Osteocyte (in vitro differentiated cells): ENCODE measurements around the gene TADA2A. TPM values are rescaled to one million over a fixed set of nuclear protein-coding genes. Genes with fewer than 3 reads are reported as not detected.

Experiments used
- DNase-seq: peaks from one replicate; pipeline ENCODE4 v3.0.0; 2021; ENCODE audit warnings: mixed read lengths; ENCODE audit not compliant: unreplicated experiment; ENCODE audit errors: extremely low spot score
- H3K27ac Mint-ChIP-seq: one replicate; pipeline ENCODE4 v1.8.0; 2021; ENCODE audit warnings: mild to moderate bottlenecking, mixed read lengths; ENCODE audit not compliant: unreplicated experiment
- H3K27me3 Mint-ChIP-seq: one replicate; pipeline ENCODE4 v1.8.0; 2021; ENCODE audit warnings: mixed read lengths; ENCODE audit not compliant: unreplicated experiment
- H3K36me3 Mint-ChIP-seq: one replicate; pipeline ENCODE4 v1.8.0; 2021; ENCODE audit warnings: mixed read lengths; ENCODE audit not compliant: unreplicated experiment
- H3K4me1 Mint-ChIP-seq: one replicate; pipeline ENCODE4 v1.8.0; 2021; ENCODE audit warnings: mixed read lengths; ENCODE audit not compliant: unreplicated experiment
- H3K4me3 Mint-ChIP-seq: one replicate; pipeline ENCODE4 v1.8.0; 2021; ENCODE audit warnings: mild to moderate bottlenecking, moderate library complexity, mixed read lengths; ENCODE audit not compliant: unreplicated experiment
- H3K9me3 Mint-ChIP-seq: one replicate; pipeline ENCODE4 v1.8.0; 2021; ENCODE audit warnings: mixed read lengths; ENCODE audit not compliant: unreplicated experiment
- CTCF ChIP-seq: fragments of 200-600 bp; sonication (generic); IDR thresholded peaks from 2 replicates; pipeline ENCODE4 v1.5.0; 2021; ENCODE audit warnings: antibody characterized with exemption, mild to moderate bottlenecking, moderate library complexity
- total RNA-seq: library from RNA; stranded (reverse); gene quantifications from 2 replicates; pipeline ENCODE4 v1.2.1, GENCODE V29; 2021

TADA2A gene
- total RNA-seq, 1 donor from 2014 or later: 20.4 TPM

DNA sequence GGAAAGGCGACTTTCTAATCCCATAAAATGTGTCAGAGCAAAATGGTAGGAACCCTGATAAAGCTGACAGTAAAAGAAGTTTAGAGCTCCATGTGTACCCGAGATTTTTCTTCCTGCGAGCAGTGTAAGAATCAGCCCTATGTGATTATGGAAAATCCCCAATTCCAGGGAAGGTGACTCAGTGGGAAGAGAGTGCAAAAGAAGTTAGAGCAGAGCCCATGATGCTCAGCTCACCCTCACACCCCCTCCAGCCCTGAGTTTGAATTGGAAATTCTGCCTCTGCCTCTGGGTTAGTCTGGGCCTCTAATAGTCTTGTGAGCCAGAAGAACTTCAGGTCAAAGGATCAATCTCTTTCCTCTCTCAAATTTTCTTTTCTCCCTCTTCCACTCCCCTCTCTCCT, 18.4 kb upstream of the TADA2A start:
- H3K9me3 Mint-ChIP-seq: no peaks in the 10 kb centered on the region
- no peaks in the 10 kb centered on the region for H3K36me3 Mint-ChIP-seq
- H3K4me1 Mint-ChIP-seq: peaks cover 34% of the 10 kb centered on the region
- no peak overlapping the region for H3K27ac Mint-ChIP-seq
- no peaks in the 10 kb centered on the region for H3K27me3 Mint-ChIP-seq
- no peak for TF ChIP-seq CTCF
- no peak for DNase-seq
- no peak overlapping the region for H3K4me3 Mint-ChIP-seq

DNA sequence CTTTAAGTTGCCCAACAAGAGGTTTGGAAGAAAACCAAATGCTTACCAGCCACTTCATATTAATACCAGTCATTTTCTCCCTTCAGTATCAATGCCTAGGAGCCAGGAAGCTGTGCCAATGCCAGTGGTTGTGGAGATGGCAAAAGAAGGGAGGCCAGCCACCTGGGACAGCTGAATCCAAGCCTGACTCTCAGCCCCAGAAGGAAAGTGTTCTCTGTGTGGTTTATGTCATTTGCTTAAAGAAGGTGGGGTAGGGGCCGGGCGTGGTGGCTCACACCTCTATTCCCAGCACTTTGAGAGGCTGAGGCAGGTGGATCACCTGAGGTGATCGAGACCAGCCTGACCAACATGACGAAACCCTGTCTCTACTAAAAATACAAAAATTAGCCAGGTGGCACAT, 17.5 kb upstream of the TADA2A start:
- no peak overlapping the region for H3K4me3 Mint-ChIP-seq
- H3K36me3 Mint-ChIP-seq: no peaks in the 10 kb centered on the region
- peaks cover 34% of the 10 kb centered on the region for H3K4me1 Mint-ChIP-seq
- TF ChIP-seq CTCF: no peak
- H3K9me3 Mint-ChIP-seq: no peaks in the 10 kb centered on the region
- H3K27me3 Mint-ChIP-seq: no peaks in the 10 kb centered on the region
- no peak overlapping the region for H3K27ac Mint-ChIP-seq
- DNase-seq: no peak

- peak overlapping the region; percentile 64 for H3K27ac Mint-ChIP-seq
- TF ChIP-seq CTCF: no peak
- no peak overlapping the region for H3K4me3 Mint-ChIP-seq
- H3K36me3 Mint-ChIP-seq: no peaks in the 10 kb centered on the region
- DNase-seq: no peak
- no peaks in the 10 kb centered on the region for H3K27me3 Mint-ChIP-seq
- H3K9me3 Mint-ChIP-seq: no peaks in the 10 kb centered on the region
- peaks cover 34% of the 10 kb centered on the region for H3K4me1 Mint-ChIP-seq
Measured at GRCh38 chr17:37391146-37391545, 15.5 kb upstream of the TADA2A start.

- Mint-ChIP-seq H3K27me3 (no peaks in the 10 kb centered on the region), H3K4me3 (peak overlapping the region; percentile 26), H3K4me1 (peaks cover 34% of the 10 kb centered on the region), H3K9me3 (no peaks in the 10 kb centered on the region), H3K27ac (peak overlapping the region; percentile 64), H3K36me3 (no peaks in the 10 kb centered on the region)
- no peak for TF ChIP-seq CTCF
- DNase-seq: no peak
Measured at GRCh38 chr17:37392024-37392590, 14.6 kb upstream of the TADA2A start.

DNA sequence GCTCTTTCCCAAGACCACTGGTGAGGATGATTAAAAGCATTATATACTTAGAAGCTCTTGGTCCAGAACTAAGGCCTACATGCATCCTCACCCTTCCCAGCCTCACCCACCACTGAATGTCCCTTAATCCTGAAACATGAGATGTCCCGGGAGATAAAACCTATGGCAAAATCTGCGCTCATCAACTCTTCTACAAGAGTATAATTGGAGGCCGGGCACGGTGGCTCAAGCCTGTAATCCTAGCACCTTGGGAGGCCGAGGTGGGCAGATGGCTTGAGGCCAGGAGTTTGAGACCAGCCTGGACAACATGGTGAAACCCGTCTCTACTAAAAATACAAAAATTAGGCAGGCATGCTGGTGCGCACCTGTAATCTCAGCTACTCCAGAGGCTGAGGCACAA, 13.3 kb upstream of the TADA2A start:
- Mint-ChIP-seq H3K27ac (no peak overlapping the region), H3K4me1 (peaks cover 32% of the 10 kb centered on the region), H3K27me3 (no peaks in the 10 kb centered on the region), H3K36me3 (no peaks in the 10 kb centered on the region), H3K9me3 (no peaks in the 10 kb centered on the region), H3K4me3 (no peak overlapping the region)
- TF ChIP-seq CTCF: no peak
- no peak for DNase-seq
